GM19455 (cell line): ENCODE measurements around the gene TTLL11.
"Not testable (repeated sequence)": the region's sequence is repeated elsewhere in the genome, so short reads cannot be mapped to it uniquely, and the experiment has no call there.

Source experiments
- ATAC-seq: cut with Tn5 transposase; IDR thresholded peaks from one replicate; pipeline ENCODE4 v1.9.1; 2021; ENCODE audit not compliant: unreplicated experiment

TTLL11 gene

GRCh38 chr9:122007837-122008236 is 85.3 kb downstream of the TTLL11 start:
- ATAC-seq, result no peak

- no peak for ATAC-seq
Observed at GRCh38 chr9:122005597-122005996, 87.5 kb downstream of the TTLL11 start.

- no peak for ATAC-seq
Observed at GRCh38 chr9:122004589-122004988, 88.5 kb downstream of the TTLL11 start.

- ATAC-seq, result no peak
Observed at GRCh38 chr9:122001491-122002201, 91.5 kb downstream of the TTLL11 start.

GRCh38 chr9:122000526-122000925 is 92.6 kb downstream of the TTLL11 start:
- ATAC-seq, result not testable (repeated sequence)

- no peak for ATAC-seq
Observed at GRCh38 chr9:121999556-121999955, 93.6 kb downstream of the TTLL11 start.

GRCh38 chr9:121998513-121999049 is 94.5 kb downstream of the TTLL11 start:
- ATAC-seq, result no peak

GRCh38 chr9:121997791-121998190 is 95.3 kb downstream of the TTLL11 start:
- no peak for ATAC-seq

- no peak for ATAC-seq
Observed at GRCh38 chr9:121996783-121997182, 96.3 kb downstream of the TTLL11 start.

- ATAC-seq, result no peak
Observed at GRCh38 chr9:121995997-121996396, 97.1 kb downstream of the TTLL11 start.

GRCh38 chr9:121992571-121993212 is 100.4 kb downstream of the TTLL11 start:
- no peak for ATAC-seq

GRCh38 chr9:121991307-121991661 is 101.8 kb downstream of the TTLL11 start:
- no peak for ATAC-seq

GRCh38 chr9:121990600-121991306 is 102.4 kb downstream of the TTLL11 start:
- ATAC-seq, result no peak

GRCh38 chr9:121989010-121989409 is 104.1 kb downstream of the TTLL11 start:
- no peak for ATAC-seq

- ATAC-seq, result no peak
Observed at GRCh38 chr9:121987314-121987713, 105.8 kb downstream of the TTLL11 start.

GRCh38 chr9:121985792-121986494 is 107.2 kb downstream of the TTLL11 start:
- no peak for ATAC-seq

GRCh38 chr9:121984726-121985402 is 108.2 kb downstream of the TTLL11 start:
- ATAC-seq, result no peak

GRCh38 chr9:121983736-121984135 is 109.4 kb downstream of the TTLL11 start:
- no peak for ATAC-seq

- ATAC-seq, result no peak
Observed at GRCh38 chr9:121981118-121981883, 111.8 kb downstream of the TTLL11 start.

- ATAC-seq, result not testable (repeated sequence)
Observed at GRCh38 chr9:121980665-121981064, 112.4 kb downstream of the TTLL11 start.
